GM19193 (cell line): ENCODE measurements around the gene HIVEP1.

ENCODE experiments used
- POLR2A ChIP-seq: IDR thresholded peaks from 4 replicates; pipeline ENCODE4 v1.6.1; 2011; ENCODE audit not compliant: insufficient read depth, insufficient read length; ENCODE audit errors: extremely low read depth

HIVEP1 gene

GRCh38 chr6:12152023-12152970, 140.2 kb downstream of the HIVEP1 start:
- no peak for TF ChIP-seq POLR2A

- no peak for TF ChIP-seq POLR2A
Measured at GRCh38 chr6:12158686-12159415, 146.7 kb downstream of the HIVEP1 start.

- no peak for TF ChIP-seq POLR2A
Measured at GRCh38 chr6:12160326-12160725, 148.2 kb downstream of the HIVEP1 start.

- TF ChIP-seq POLR2A = no peak
Measured at GRCh38 chr6:12162213-12162612, 150.1 kb downstream of the HIVEP1 start.

GRCh38 chr6:12163149-12163548, 151.0 kb downstream of the HIVEP1 start:
- TF ChIP-seq POLR2A = no peak

GRCh38 chr6:12163744-12164507, 151.8 kb downstream of the HIVEP1 start:
- TF ChIP-seq POLR2A = no peak

DNA sequence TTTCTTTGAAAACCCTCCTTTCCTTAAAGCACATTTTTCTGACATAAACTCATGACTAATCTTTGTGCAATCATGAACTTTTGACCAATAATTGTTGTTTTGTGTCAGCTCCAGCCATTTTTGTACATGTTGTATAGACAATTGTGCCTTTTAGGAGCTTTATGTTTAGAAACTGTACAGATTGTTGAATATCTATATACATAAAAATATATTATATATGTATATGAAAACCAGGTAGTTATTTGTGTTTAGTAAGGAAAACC, 152.3 kb downstream of the HIVEP1 start:
- no peak for TF ChIP-seq POLR2A

- no peak for TF ChIP-seq POLR2A
Measured at GRCh38 chr6:12165297-12165696, 153.2 kb downstream of the HIVEP1 start.

DNA sequence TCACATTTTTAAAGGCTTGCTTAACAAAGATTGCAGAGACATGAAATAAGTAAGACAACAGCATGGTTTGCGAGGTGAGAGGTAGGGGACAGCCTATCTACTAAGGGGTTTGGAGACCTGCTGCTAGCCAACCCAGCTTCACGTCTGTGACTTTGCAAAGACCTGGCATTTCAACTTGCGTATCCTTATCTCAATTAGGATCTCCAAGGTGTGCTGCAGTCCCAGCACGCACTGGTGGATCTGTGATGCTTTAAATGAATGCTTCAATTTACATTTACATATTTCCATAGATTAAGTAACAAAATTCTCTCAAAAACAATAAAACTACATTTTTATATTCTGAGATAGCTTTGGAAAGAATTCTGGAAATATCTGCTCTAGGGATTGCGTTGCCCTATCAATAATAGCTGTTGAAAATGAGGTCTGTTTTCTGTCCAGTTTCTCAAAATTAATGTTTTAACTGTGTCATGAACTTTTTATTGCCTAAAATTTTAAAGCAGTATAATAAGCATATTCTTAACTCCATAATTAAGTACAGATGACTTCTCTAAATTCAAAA, 153.7 kb downstream of the HIVEP1 start:
- TF ChIP-seq POLR2A = no peak

GRCh38 chr6:12169377-12169776, 157.3 kb downstream of the HIVEP1 start:
- TF ChIP-seq POLR2A = no peak

- TF ChIP-seq POLR2A = no peak
Measured at GRCh38 chr6:12170351-12171092, 158.4 kb downstream of the HIVEP1 start.

DNA sequence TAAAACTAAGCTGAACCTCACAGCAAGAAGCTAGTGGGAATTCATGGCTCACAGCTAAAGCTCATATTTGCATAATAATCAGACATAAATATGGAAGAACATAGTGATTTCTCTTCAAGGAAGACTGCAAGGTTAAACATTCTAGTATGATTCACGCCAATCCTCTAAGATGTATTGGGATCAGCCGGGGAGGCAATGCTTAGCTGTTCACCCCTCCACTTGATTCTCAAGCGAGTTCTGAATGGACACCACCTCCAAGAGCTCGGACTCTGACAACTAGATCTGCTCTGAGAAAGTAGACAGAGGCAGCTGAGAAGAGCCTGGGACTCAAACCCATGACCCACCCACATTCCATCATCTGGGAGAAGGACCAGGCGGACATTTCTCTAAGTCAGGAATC, 159.6 kb downstream of the HIVEP1 start:
- TF ChIP-seq POLR2A = no peak

- no peak for TF ChIP-seq POLR2A
Measured at GRCh38 chr6:12172572-12172971, 160.5 kb downstream of the HIVEP1 start.

DNA sequence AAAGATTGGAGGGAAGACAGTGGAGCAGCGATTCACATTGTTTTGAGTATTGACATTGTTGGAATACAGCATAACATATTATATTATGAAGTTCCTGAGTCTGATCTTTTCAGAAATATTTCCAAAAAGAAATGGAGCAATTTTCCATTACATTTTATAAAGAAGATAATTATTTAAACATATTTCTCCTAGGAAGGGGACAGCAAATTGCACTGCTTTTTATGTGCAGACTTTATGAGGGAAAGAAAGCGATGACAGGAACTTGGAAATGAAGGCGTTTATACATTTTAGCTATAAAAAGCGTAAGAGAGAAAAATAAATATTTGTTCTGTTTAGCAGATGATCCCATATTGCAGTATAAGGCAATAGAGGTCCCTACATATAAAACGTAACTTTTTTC, 161.1 kb downstream of the HIVEP1 start:
- TF ChIP-seq POLR2A = no peak

GRCh38 chr6:12173661-12174060, 161.5 kb downstream of the HIVEP1 start:
- TF ChIP-seq POLR2A = no peak

DNA sequence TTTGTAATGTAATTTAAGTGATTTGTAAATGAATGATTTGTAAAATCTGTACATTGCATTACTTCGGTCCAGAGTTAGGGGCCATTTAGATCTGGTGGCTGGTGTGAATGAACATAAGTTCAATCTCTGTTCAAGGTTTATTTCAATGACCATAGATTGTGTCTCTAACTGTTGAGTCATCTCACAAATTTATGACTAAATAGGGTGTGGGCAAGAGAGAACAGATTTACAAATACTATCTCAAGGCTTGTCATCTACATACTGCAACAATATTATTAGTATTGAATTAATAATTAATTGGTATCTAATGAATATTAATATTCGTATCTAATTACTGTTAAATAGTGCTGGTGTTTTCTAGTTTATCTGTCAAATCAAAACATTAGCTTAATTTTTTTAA, 162.8 kb downstream of the HIVEP1 start:
- TF ChIP-seq POLR2A = no peak
